HEK293 (cell line): ENCODE measurements around the gene USP30.

ENCODE experiments used
- RBAK ChIP-seq: fragments of 450-650 bp; formaldehyde crosslinking; IDR thresholded peaks from 2 replicates; pipeline ENCODE4 v1.5.1; 2016; ENCODE audit warnings: missing biosample characterization, missing genetic modification characterization
- TCF7L2 ChIP-seq: IDR thresholded peaks from 2 replicates; pipeline ENCODE4 v1.6.1; 2011; ENCODE audit warnings: low read depth, mild to moderate bottlenecking, inconsistent platforms, low read length, moderate library complexity, borderline replicate concordance
- ZBTB20 ChIP-seq: fragments of 450-650 bp; formaldehyde crosslinking; IDR thresholded peaks from 2 replicates; pipeline ENCODE4 v1.5.1; 2016; ENCODE audit warnings: missing biosample characterization, missing genetic modification characterization
- ZNF157 ChIP-seq: fragments of 450-650 bp; formaldehyde crosslinking; IDR thresholded peaks from 2 replicates; pipeline ENCODE4 v1.5.1; 2016; ENCODE audit warnings: missing biosample characterization, missing genetic modification characterization
- ZNF692 ChIP-seq: fragments of 450-650 bp; formaldehyde crosslinking; IDR thresholded peaks from 2 replicates; pipeline ENCODE4 v1.5.1; 2016; ENCODE audit warnings: missing biosample characterization, missing genetic modification characterization

DNA sequence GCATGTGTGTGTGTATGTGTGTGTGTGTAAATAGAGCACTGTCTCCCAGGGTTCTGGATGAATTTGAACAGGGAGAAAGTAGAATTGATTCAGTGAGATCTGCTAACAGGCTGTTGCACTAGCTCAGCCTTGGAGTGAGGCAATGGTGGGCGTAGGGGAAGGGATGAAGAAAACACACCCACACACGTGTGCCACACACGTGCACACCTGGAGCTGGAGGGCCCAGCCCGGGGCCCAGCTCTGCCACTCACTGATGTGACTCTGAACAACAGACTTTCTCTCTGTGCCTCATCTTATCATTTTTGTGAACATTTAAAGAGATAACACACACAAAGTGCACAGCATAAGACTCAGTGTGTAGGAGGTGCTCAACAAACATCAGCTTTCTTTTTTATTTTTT is 68.2 kb downstream of the USP30 start:
- TF ChIP-seq RBAK (tag by site-specific recombination): no peak
- TF ChIP-seq ZNF692 (tag by site-specific recombination): no peak
- no peak for TF ChIP-seq ZNF157
- TF ChIP-seq ZBTB20 (tag by site-specific recombination): no peak
- no peak for TF ChIP-seq TCF7L2
